Body of pancreas (tissue), 4 donors: ENCODE measurements around the gene NT5C2. TPM values are rescaled to one million over a fixed set of nuclear protein-coding genes. Genes with fewer than 3 reads are reported as not detected.
"Not testable (repeated sequence)": the region's sequence is repeated elsewhere in the genome, so short reads cannot be mapped to it uniquely, and the experiment has no call there.

Experiments
- ATAC-seq: fragments of 150-250 bp; one replicate; pipeline ENCODE4 v1.9.1; 2016
- DNase-seq, 4 donors: peaks; one replicate each; pipeline ENCODE4 v3.0.0-alpha.2; 2019
- H3K27ac ChIP-seq, 4 donors: fragments of 200-600 bp; sonication (generic); 1 replicate in 3 of 4; 2 replicates in 1 of 4; pipeline versions ENCODE4 v1.5.1 to v1.6.1; 2016 to 2019; ENCODE audit warnings: mild to moderate bottlenecking in 1 of 4, mixed read lengths in 1 of 4, moderate library complexity in 1 of 4
- H3K27me3 ChIP-seq, 2 donors: fragments of 200-600 bp; sonication (generic); one replicate each; pipeline ENCODE4 v1.6.0; 2016; ENCODE audit warnings: mild to moderate bottlenecking in 1 of 2
- H3K36me3 ChIP-seq, 2 donors: fragments of 200-600 bp; sonication (generic); replicated peaks in 1 of 2; 2 replicates each; pipeline ENCODE4 v1.5.1; 2016; ENCODE audit warnings: low read depth in 2 of 2; ENCODE audit not compliant: insufficient read depth in 1 of 2
- H3K4me1 ChIP-seq: fragments of 200-600 bp; sonication (generic); one replicate; pipeline ENCODE4 v1.6.0; 2016
- H3K4me3 ChIP-seq, 2 donors: fragments of 200-600 bp; sonication (generic); 1 replicate in 1 of 2; 2 replicates in 1 of 2; pipeline ENCODE4 v1.5.1; 2016 to 2019
- H3K9me3 ChIP-seq, 3 donors: fragments of 200-600 bp; sonication (generic); 1 replicate in 2 of 3; 2 replicates in 1 of 3; pipeline ENCODE4 v1.5.1; 2016
- POLR2A ChIP-seq, 3 donors: fragments of 450-650 bp; IDR thresholded peaks; one replicate each; pipeline ENCODE4 v1.6.1; 2016; ENCODE audit warnings: antibody characterized with exemption in 3 of 3, mild to moderate bottlenecking in 2 of 3
- WGBS, 2 donors: methylation state at CpG; one replicate each; pipeline ENCODE4 v1.1.5; 2017; 5-methylcytosine and 5-hydroxymethylcytosine counted together
- intact Hi-C: fragments of 100-400 bp; cut with DNase I; formaldehyde crosslinking; loops from one replicate; pipeline ENCODE4 v1.15.1; 2023
- total RNA-seq, 2 donors: library from RNA; depleted of rRNA; stranded (reverse); fragments of >200 nt; gene quantifications; one replicate each; pipeline ENCODE4 v1.1.0, GENCODE V29; 2016
- TF ChIP-seq, protein P1 (sequence below), 7 experiments: fragments of 450-650 bp in 4 of 7; fragments of 200-600 bp in 3 of 7; sonication (generic) in 3 of 7; IDR thresholded peaks; one replicate each; pipeline ENCODE4 v1.5.1; 2016 to 2019; ENCODE audit warnings: antibody characterized with exemption in 7 of 7

The NT5C2 gene
- total RNA-seq, 2 donors from 2014 or later, result 32.0 to 43.1 TPM

DNA sequence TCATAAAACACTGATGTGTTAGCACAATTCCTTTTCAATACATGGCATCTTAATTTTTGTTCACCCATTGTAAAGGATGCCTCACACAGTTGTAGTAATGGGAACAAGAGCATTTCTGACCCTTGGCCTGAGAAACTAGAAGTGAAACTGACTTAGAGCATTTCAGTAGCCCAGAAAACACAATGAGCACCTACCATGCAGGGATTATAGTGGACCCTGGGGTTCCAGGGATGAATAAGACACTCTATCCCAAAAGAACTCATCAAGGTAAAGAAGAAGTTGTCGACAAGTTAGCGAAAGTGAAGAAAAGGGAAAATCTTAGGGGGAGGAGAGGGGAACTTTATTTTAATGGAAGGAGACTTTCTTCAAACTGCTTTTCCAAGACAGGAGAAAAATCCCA, 125.6 kb downstream of the NT5C2 start:
- no peaks in the 10 kb centered on the region for H3K4me1 ChIP-seq
- no peaks in the 10 kb centered on the region for H3K27me3 ChIP-seq
- DNase-seq (no peak), ATAC-seq (no peak)
- intact Hi-C loops, result loop anchor here (5.0 kb wide), 2 partner anchors 155 to 235 kb away; no protein-coding TSS in a partner anchor
- TF ChIP-seq POLR2A (IDR thresholded peaks at IDR 0.05), result no peak
- TF ChIP-seq, protein P1, sequence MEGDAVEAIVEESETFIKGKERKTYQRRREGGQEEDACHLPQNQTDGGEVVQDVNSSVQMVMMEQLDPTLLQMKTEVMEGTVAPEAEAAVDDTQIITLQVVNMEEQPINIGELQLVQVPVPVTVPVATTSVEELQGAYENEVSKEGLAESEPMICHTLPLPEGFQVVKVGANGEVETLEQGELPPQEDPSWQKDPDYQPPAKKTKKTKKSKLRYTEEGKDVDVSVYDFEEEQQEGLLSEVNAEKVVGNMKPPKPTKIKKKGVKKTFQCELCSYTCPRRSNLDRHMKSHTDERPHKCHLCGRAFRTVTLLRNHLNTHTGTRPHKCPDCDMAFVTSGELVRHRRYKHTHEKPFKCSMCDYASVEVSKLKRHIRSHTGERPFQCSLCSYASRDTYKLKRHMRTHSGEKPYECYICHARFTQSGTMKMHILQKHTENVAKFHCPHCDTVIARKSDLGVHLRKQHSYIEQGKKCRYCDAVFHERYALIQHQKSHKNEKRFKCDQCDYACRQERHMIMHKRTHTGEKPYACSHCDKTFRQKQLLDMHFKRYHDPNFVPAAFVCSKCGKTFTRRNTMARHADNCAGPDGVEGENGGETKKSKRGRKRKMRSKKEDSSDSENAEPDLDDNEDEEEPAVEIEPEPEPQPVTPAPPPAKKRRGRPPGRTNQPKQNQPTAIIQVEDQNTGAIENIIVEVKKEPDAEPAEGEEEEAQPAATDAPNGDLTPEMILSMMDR (IDR thresholded peaks at IDR 0.05), result no peak
- H3K4me3 ChIP-seq, result no peak overlapping the region
- H3K36me3 ChIP-seq, result no peaks in the 10 kb centered on the region
- no peaks in the 10 kb centered on the region for H3K9me3 ChIP-seq
- H3K27ac ChIP-seq, result no peak overlapping the region
- WGBS, 2 donors, result 95% methylated on average over 2 of the region's 2 CpGs

DNA sequence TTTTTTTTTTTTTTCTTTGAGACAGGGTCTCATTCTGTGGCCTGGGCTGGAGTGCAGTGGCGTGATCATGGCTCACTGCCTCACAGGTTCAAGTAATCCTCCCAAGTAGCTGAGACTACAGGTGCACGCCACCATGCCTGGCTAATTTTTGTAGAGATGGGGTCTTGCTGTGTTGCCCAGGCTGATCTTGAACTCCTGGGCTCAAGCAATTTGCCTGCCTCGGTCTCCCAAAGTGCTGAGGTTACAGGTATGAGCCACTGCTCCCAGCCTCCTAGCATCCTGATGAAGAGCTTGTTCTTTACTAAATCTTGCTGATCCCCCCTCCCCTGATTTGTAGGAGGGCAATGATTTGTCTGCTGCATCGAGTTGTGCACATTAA, 126.0 kb downstream of the NT5C2 start:
- not testable (repeated sequence) for H3K4me3 ChIP-seq, H3K36me3 ChIP-seq, H3K27ac ChIP-seq, H3K27me3 ChIP-seq, H3K9me3 ChIP-seq, ATAC-seq, H3K4me1 ChIP-seq, DNase-seq
- WGBS, 2 donors, result 82 to 88% methylated on average over 3 to 4 of the region's 4 CpGs
- intact Hi-C loops, result loop anchor here (5.0 kb wide), 2 partner anchors 155 to 235 kb away; no protein-coding TSS in a partner anchor

DNA sequence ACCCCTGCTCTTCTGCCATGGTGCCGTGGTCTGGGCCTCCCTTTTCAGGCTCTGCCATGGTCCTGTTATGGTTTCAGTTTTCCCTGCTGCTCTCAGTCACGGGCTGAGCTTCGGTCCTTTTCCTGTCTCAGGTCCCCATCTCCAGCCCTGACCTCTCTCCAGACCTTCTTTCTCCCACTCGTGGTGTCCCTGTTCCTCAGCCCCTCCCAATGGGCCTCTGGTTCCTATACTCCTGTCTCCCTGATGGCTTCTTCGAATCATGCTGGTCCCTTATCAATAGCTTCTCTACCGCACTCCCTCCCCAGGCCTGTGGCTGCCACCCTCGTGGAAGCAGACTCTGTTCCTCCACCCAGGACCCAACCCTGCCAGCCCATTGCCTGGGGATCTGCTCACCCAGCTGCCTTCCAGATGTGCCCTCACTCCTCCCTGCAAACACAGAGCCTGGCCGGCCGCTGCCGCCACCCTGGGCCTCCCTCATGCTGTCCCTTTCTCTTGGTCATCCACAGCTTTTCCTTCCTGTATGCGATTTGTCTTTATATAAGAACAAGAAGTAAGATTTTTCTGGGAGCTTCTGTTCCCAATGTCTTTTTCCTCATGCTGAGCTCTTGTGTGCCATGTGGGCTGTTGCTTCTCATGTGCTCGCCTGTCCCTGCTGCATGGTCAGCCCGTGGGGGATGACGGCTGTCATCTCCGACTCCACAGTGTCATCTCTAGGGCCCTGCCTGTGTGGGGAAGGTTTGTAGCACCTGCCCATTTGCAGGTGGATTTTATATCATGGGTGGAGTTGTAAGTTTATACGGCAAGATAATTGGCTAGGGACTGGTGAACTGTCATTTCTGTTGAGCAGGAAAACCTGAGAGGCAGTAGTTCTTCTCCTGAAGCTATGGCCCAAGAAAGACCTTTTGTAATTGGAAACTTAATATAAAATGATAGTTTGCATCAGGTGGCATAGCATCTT, 126.7 kb downstream of the NT5C2 start:
- ATAC-seq, result no peak
- intact Hi-C loops, result loop anchor here (5.0 kb wide), 2 partner anchors 154 to 234 kb away; no protein-coding TSS in a partner anchor
- TF ChIP-seq, protein P1 (IDR thresholded peaks at IDR 0.05), result no peak
- TF ChIP-seq POLR2A (IDR thresholded peaks at IDR 0.05), result no peak

DNA sequence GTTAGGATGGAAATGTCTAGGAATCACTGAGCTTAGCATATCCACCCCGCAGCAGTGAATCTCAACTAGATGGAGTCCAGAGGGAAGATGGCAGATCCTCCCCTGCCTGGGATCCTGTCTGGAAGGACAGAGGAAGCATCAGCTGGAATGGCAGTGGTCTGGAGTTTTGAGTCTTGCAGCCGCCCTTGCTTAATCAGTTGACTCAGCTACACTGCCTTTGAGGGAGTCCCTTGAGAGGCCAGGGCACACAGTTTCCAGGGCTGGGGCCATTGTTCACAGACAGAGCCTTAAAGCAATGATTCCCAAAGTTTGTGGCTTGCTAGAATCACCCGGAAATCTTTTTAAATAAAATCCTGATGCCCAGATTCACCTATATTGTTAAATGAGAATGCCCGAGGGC, 128.1 kb downstream of the NT5C2 start:
- intact Hi-C loops, result loop anchor here (5.0 kb wide), 2 partner anchors 153 to 233 kb away; no protein-coding TSS in a partner anchor
- no peak overlapping the region for H3K4me3 ChIP-seq
- no peak for DNase-seq
- no peaks in the 10 kb centered on the region for H3K27me3 ChIP-seq
- H3K4me1 ChIP-seq, result no peaks in the 10 kb centered on the region
- no peak for TF ChIP-seq POLR2A (IDR thresholded peaks at IDR 0.05)
- TF ChIP-seq, protein P1 (IDR thresholded peaks at IDR 0.05), result no peak
- no peak for ATAC-seq
- WGBS, 2 donors, result 88 to 92% methylated on average over 4 of the region's 4 CpGs
- no peaks in the 10 kb centered on the region for H3K9me3 ChIP-seq
- no peak overlapping the region for H3K27ac ChIP-seq
- H3K36me3 ChIP-seq, result no peaks in the 10 kb centered on the region

More for the DNA sequence above, 126.7 kb downstream of the NT5C2 start:
- Histone ChIP-seq H3K27me3 (no peaks in the 10 kb centered on the region), H3K36me3 (no peaks in the 10 kb centered on the region), H3K9me3 (no peaks in the 10 kb centered on the region), H3K27ac (no peak overlapping the region), H3K4me1 (no peaks in the 10 kb centered on the region), H3K4me3 (no peak overlapping the region)
- WGBS, 2 donors, result 94% methylated on average over 16 of the region's 16 CpGs
- DNase-seq, result no peak

DNA sequence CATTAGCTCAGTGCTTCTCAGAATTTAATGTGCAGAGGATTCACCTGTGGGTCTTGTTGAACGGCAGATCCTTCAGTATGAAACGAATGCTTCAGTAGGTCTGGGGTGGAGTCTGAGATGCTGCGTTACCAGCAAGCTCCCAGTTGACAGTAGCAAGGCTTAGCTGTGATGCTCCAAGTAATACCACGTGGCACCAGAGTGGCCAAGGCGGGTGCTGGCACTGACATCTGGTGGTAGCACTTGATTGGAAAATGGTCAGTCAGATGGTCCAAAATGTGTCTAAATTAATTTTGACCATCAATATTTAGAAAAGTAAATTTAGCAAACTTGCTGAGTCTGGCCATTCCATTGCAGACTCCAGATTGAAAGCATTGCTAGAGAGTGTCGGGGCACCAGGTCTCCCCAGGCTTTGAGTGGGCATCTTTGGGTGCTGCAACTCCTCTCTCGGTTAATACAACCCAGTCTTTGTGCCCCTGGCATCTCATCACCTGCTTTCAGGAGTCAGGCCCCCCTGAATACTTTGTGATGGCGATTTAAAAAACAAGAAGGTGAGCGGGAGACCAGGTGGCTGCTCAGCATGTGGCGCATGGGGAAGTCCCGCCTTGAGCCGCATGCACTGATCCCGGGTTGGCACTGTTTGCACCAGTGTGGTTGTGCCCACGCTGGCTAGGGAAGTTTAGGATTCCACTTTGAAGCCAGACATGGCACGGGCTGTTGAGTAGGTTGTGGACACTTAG, 130.1 kb downstream of the NT5C2 start:
- Histone ChIP-seq H3K4me3 (no peak overlapping the region), H3K9me3 (no peaks in the 10 kb centered on the region), H3K27me3 (no peaks in the 10 kb centered on the region), H3K27ac (no peak overlapping the region), H3K36me3 (no peaks in the 10 kb centered on the region), H3K4me1 (no peaks in the 10 kb centered on the region)
- intact Hi-C loops, result no loop called here
- DNase-seq, result no peak
- WGBS, 2 donors, result 82 to 85% methylated on average over 15 of the region's 15 CpGs
- TF ChIP-seq, protein P1 (IDR thresholded peaks at IDR 0.05), result peak in 1 of 7 experiments; percentile 5
- TF ChIP-seq POLR2A (IDR thresholded peaks at IDR 0.05), result no peak
- no peak for ATAC-seq
